GM12891 (cell line): ENCODE data around the gene HIBADH.

Experiments used
- DNase-seq: peaks from one replicate; pipeline ENCODE4 v3.0.0; 2011; ENCODE audit warnings: low spot score; ENCODE audit not compliant: insufficient read length
- FAIRE-seq: peaks from 2 replicates; lab custom pipeline; 2011; peaks lifted over from hg19 to GRCh38; lab: Jason Lieb, UNC
- PAX5 ChIP-seq: IDR thresholded peaks from 2 replicates; pipeline ENCODE4 v1.6.1; 2011; ENCODE audit warnings: low read length, moderate library complexity, mild to moderate bottlenecking; ENCODE audit not compliant: insufficient read depth, severe bottlenecking
- POLR2A ChIP-seq: IDR thresholded peaks from 2 replicates; pipeline ENCODE4 v1.6.1; 2011; ENCODE audit warnings: low read depth, low read length, control low read depth
- POLR2AphosphoS5 ChIP-seq: IDR thresholded peaks from 2 replicates; pipeline ENCODE4 v1.6.1; 2011; ENCODE audit warnings: low read depth, low read length, control low read depth
- POU2F2 ChIP-seq: IDR thresholded peaks from 2 replicates; pipeline ENCODE4 v1.6.1; 2011; ENCODE audit warnings: low read depth, mild to moderate bottlenecking, control low read depth, low read length, moderate library complexity
- SPI1 ChIP-seq: IDR thresholded peaks from 2 replicates; pipeline ENCODE4 v1.6.1; 2011; ENCODE audit warnings: low read depth, low read length, control low read depth
- TAF1 ChIP-seq: IDR thresholded peaks from 2 replicates; pipeline ENCODE4 v1.6.1; 2011; ENCODE audit warnings: low read depth, low read length, control low read depth

Gene HIBADH

DNA sequence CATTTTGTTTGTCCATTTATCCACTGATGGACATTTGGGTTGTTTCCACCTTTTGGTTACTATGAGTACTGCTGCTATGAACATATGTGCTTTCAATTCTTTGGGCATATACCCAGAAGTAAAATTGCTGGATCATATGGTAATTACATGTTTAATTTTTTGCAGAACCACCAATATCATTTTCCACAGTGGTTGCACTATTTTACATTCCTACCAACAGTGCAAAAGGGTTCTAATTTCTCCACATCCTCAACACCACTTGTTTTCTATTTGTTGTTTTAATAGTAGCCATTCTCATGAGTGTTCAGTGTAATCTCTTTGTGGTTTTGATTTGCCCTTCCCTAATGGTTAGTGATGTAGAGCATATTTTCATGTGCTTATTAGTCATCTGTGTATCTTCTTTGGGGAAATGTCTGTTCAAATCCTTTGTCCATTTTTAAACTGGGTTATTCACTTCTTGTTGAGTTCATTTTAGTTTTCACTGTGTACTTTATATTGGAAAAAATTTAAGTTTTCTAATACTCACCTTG lies 101.9 kb downstream of the HIBADH start:
- DNase-seq: no peak
- no peak for FAIRE-seq
- TF ChIP-seq PAX5: no peak
- TF ChIP-seq TAF1: no peak
- TF ChIP-seq POLR2AphosphoS5: no peak
- no peak for TF ChIP-seq POU2F2
- no peak for TF ChIP-seq POLR2A
- no peak for TF ChIP-seq SPI1

DNA sequence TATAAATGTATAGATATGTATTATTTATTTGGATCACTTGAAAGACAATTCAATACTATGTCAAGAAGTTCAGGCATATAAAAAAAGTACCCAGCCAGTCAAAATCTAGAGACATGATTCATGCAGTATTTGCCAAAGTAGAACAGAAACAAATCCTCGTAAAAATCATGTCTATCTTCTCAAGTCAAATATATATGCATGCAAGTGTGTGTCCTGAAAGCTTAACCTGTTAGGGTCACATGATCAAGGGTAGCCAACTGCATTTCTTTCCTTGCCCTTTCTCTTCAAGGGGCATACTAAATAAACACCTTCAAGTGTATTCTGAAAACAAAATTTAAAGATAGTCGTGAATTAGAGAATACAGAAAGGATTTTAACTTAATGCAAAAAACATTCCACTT lies 107.0 kb downstream of the HIBADH start:
- DNase-seq: no peak
- TF ChIP-seq POLR2AphosphoS5 (no peak), POU2F2 (no peak), TAF1 (no peak), PAX5 (no peak), SPI1 (no peak), POLR2A (no peak)
- FAIRE-seq: no peak

DNA sequence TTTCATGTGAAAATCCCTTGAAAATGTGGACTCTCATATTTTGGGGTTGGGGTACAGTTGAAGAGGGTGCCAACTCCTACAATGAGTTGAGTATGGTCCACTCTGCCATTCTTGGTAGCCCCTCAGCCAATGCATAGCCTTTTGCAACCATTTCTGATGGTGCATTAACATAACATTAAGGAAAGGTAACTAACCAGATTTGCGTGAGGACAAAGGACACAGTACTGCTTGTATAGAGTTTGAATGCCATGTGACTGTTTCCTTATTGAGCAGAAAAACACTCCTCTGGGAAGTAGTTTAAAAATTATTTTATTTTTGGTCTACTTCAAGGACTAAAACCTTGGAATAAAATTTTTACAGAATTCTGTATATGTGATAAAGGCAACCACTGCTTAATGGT lies 107.9 kb downstream of the HIBADH start:
- DNase-seq: no peak
- no peak for FAIRE-seq
- no peak for TF ChIP-seq SPI1
- TF ChIP-seq PAX5: no peak
- TF ChIP-seq TAF1: no peak
- no peak for TF ChIP-seq POU2F2
- no peak for TF ChIP-seq POLR2AphosphoS5
- TF ChIP-seq POLR2A: no peak

DNA sequence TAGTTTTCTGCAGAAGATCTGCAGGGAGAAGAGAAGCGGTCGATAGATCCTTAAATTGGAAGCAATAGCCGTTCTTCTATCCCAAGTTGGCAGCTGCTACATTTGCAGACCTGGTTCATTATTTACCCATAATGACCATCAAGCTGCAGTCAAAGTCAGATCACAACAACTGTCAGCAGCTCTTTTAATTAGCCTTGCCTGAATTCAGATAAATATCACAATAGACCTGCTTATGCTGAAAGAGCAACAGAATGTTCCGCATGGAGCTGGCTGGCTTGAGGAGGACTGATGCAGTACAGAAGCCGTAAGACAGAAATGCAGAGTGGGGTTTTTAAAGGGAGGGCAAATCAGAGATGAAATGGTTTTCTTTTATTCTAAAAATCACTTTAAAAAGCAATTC lies 109.4 kb downstream of the HIBADH start:
- FAIRE-seq (no peak), DNase-seq (no peak)
- TF ChIP-seq POLR2AphosphoS5 (no peak), TAF1 (no peak), SPI1 (no peak), PAX5 (no peak), POLR2A (no peak), POU2F2 (no peak)

DNA sequence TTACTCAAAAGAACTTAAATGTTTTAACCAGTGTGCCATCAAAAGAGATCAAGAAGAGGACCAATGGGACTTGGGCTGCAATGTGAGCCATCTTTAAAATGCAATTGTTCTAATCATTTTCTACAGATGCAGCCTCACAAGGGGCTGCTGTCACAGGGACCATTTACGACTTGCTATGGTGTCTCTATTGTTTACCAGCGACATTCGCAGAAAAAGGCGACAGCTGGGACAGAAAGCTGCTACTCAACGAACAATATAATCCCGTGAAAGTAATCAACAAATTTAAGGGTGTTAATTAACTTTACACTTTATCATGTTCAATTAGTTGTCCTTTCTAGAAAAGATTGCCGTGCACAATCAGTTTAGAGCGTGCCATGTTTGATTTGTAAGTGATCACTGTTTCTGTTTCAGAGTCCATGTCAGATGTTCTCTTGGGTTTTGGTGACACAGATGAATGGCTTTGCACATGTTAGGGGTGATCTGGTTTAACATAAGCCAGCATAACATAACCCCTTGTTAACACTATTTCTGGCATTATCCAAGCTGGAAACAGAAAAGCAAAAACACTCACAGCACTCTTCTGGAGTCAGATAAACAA lies 110.8 kb downstream of the HIBADH start:
- FAIRE-seq (no peak), DNase-seq (no peak)
- no peak for TF ChIP-seq POLR2AphosphoS5
- no peak for TF ChIP-seq SPI1
- TF ChIP-seq POLR2A: no peak

DNA sequence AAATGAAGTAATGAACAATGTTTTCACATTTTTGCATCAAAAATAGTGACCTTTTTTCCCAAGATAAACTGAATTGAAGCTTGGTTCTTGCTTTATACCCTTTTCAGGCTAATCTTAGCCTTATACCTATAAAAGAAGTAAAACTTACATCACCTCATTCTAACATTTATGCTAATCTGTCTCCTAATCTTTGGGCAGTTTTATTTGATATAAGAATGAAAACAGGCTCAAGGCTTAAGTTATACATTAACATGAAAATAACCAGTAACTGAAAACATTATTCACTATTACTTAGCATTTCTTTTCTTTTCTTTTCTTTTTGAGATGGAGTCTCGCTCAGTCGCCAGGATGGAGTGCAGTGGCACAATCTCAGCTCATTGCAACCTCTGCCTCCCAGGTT lies 113.1 kb downstream of the HIBADH start:
- FAIRE-seq (no peak), DNase-seq (no peak)
- TF ChIP-seq PAX5 (no peak), POLR2A (no peak), POU2F2 (no peak), POLR2AphosphoS5 (no peak), SPI1 (no peak), TAF1 (no peak)

DNA sequence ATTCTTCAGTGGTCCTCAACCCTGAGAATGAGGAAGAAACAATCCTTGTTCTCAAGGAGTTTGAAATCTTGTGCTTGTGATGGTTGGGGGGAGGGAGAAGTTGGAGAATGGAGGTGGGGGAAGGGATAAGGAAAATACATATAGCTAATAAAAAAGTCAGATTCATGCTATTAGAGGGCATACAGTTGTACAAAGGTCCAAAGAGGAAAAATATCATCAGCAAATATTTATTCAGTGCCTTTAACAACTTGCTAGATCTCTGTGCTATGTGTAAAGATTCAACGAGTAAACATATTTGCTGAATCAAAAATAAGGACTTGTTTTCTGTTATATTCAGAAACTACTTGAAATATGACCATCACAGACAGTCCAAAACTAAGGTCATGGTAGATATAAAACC lies 114.4 kb downstream of the HIBADH start:
- FAIRE-seq (no peak), DNase-seq (no peak)
- TF ChIP-seq POLR2AphosphoS5 (no peak), SPI1 (no peak), TAF1 (no peak), POLR2A (no peak), PAX5 (no peak), POU2F2 (no peak)

DNA sequence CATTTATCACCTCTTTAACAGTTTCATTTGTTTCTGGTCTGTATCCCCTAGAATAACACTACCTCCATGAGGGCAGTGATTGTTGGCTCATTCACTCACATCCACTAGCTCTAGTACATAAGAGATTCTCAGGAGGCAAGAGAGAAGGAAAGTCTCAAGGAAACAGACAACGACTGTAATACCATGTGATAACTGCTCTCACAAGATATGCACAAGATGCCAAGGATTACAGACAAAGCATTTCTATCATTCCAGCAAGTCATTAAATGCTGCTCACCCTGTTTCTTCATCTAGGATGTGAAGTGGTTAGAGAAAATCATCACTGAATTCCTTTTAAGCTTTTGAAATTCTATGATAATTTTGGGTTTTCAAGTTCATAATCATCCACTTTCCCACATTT lies 115.3 kb downstream of the HIBADH start:
- FAIRE-seq (no peak), DNase-seq (no peak)
- no peak for TF ChIP-seq SPI1
- TF ChIP-seq TAF1: no peak
- no peak for TF ChIP-seq POU2F2
- no peak for TF ChIP-seq PAX5
- TF ChIP-seq POLR2AphosphoS5: no peak
- TF ChIP-seq POLR2A: no peak

DNA sequence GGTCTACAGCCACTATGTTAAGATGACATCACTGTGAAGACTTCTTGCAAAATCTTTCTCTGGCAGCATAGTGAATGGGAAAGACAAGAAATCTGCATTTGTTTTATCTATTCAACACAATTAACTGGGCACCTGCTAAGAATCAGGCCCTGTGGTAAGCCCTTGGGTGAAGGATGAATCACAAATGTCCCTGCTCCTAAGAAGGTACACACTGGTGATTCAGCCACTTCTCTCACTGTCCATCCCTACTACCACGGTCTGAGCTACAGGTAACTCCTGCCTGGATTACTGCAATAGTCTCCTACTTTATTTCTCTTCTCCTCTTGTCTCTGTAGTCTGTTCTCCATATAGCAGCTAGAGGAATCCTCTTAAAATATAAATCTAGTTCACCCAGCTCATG lies 116.1 kb downstream of the HIBADH start:
- TF ChIP-seq POLR2A: no peak
- TF ChIP-seq TAF1: no peak
- no peak for DNase-seq
- FAIRE-seq: no peak

DNA sequence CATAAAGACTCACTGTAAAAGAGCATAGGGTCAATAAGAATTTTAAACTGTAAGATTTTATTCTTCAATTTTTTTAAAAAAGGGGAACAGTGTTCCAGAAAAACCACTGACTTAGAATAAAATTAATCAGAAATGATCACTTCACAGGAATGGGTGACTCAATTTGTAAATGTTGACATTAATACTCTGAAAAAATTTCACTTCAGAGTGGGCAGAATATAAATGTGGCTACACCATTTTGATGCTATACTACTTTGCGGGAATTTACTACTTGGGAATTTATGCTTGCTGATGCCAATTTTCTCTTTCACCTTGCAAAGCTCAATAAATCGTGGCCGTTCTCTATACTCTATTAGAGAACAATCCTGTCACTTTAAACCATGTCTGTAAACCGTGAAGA lies 126.9 kb downstream of the HIBADH start:
- no peak for DNase-seq
- TF ChIP-seq POLR2A: no peak
- no peak for TF ChIP-seq PAX5
- no peak for TF ChIP-seq TAF1
- no peak for TF ChIP-seq POU2F2
- TF ChIP-seq SPI1: no peak
- no peak for TF ChIP-seq POLR2AphosphoS5
- no peak for FAIRE-seq
